ENCODE results near the gene ZGRF1.
"Not testable (repeated sequence)": the region's sequence is repeated elsewhere in the genome, so short reads cannot be mapped to it uniquely, and the experiment has no call there.

The ZGRF1 gene

GRCh38 chr4:112557676-112558411, 78.9 kb downstream of the ZGRF1 start:
- no peak for DNase-seq

DNA sequence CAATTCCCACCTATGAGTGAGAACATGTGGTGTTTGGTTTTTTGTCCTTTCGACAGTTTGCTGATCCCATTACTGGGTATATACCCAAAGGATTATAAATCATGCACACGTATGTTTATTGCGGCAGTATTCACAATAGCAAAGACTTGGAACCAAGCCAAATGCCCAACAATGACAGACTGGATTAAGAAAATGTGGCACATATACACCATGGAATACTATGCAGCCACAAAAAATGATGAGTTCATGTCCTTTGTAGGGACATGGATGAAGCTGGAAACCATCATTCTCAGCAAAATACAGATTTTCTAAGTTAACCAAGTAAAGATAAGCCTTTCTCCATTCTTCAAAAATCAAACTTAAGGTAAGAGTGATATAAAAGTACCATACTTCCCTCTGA, 82.4 kb downstream of the ZGRF1 start:
- not testable (repeated sequence) for DNase-seq

GRCh38 chr4:112552668-112553067, 84.0 kb downstream of the ZGRF1 start:
- no peak for DNase-seq

DNA sequence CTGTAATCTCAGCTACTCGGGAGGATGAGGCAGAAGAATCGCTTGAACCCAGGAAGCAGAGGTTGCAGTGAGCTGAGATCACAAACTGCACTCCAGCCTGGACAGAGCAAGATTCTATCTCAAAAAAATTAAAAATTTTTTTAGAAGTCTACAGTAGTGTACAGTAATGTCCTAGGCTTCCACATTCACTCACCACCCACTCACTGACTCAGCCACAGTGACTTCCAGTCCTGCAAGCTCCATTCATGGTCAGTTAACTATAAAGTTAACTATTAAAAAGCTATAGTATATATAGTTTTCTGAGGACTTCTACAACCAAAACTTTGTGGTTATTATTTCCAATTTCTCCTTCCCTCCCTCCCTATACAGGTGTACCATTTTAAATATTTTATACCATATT, 86.0 kb downstream of the ZGRF1 start:
- no peak for DNase-seq

GRCh38 chr4:112546476-112546875, 90.2 kb downstream of the ZGRF1 start:
- DNase-seq: no peak

DNA sequence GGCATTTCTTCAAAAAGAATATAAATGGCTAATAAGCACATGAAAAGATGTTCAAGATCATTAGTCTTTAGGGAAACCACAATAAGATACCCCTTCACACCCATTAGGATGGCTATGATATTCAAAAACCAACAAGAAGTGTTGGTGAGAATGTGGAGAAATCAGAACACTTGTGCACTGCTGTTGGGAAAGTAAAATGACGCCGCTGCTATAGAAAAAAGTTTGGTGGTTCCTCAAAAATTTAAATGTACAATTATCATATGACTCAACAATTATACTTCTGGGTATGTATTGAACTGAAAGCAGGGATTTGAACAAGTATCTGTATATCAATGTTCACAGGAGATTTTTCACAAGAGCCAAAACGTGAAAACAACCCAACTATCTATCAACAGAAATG, 91.4 kb downstream of the ZGRF1 start:
- no peak for DNase-seq

- DNase-seq: no peak
Observed at GRCh38 chr4:112540695-112541094, 96.0 kb downstream of the ZGRF1 start.

- DNase-seq: no peak
Observed at GRCh38 chr4:112536123-112536522, 100.6 kb downstream of the ZGRF1 start.

- no peak for DNase-seq
Observed at GRCh38 chr4:112532267-112532666, 104.4 kb downstream of the ZGRF1 start.

- DNase-seq: no peak
Observed at GRCh38 chr4:112531146-112531545, 105.6 kb downstream of the ZGRF1 start.

- no peak for DNase-seq
Observed at GRCh38 chr4:112526061-112526460, 110.6 kb downstream of the ZGRF1 start.

GRCh38 chr4:112523764-112524505, 112.8 kb downstream of the ZGRF1 start:
- DNase-seq: peak; percentile 76

DNA sequence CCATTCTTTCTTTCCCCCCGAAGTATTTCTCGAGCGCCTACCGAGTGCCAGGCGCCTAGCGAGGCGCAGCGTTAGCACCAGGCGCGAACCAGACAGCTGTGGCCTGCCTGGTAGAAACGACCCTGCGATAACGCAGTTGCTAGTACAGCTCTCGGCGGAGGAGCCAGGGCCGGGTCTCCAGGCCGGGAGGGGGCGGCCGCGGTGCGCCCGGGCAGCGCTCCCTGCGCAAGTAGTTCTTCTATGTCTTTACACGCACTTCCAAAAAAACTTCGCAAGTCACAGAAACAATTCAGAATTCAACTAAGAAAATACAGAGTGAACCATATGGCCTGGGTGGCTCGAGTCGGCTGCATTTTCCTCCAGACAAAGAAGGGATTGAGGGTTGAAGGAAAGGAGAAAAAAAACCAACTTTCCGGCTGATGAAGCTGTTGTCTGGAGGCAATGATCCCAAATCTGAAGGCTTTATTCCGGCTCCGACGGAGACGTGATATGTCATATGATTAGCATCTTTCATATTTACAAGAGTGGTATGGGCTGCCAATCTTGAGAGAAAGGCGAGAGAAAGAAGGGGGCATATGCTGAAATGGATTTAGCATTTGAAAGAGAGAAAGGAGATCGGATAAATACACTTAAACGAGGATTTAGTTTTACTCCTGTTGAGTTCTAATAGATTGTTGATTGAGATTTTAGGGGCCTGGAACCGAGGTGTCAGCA, 113.5 kb downstream of the ZGRF1 start:
- no peak for DNase-seq

DNA sequence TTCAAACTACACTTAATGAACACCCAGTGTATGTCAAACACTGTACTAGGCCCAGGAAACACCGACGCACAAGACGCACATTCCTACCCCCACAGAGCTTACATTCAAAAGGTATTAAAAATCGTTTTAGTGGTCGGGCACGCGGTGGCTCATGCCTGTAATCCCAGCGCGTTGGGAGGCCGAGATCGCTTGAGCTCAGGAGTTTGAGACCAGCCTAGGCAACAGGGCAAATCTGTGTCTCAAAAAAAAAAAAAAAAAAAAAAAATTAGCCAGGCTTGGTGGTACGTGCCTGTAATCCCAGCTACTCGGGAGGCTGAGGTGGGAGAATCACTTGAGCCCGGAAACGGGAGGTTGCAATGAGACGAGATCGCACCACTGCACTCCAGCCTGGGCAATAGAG, 114.3 kb downstream of the ZGRF1 start:
- not testable (repeated sequence) for DNase-seq

GRCh38 chr4:112521123-112522023, 115.3 kb downstream of the ZGRF1 start:
- DNase-seq: no peak

DNA sequence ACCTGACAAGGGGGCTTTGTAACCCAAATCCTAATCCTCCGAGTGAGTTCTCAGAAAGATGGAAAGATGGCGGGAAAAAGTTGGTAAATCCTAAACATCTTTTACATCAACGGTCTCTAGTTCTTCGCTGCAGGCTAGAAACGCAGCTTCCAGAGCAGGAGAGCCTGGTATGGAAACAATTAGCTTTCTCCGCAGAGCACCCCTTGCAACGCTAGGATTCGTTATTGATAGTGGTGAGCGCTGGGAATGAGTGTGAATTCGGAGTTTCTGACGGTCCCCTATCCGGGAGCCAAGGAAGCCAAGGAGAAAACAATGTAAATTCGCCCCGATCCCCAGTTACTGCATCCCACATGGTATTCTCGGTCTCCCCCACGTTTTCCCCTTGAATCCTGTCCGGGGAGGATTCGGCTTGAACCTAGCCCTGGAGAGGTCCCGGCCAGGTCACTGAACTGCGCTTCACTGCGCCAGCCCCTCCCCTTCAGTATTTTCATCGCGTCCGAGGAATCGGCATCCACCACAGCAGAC, 116.0 kb downstream of the ZGRF1 start:
- no peak for DNase-seq

GRCh38 chr4:112519689-112520597, 116.8 kb downstream of the ZGRF1 start:
- no peak for DNase-seq

DNA sequence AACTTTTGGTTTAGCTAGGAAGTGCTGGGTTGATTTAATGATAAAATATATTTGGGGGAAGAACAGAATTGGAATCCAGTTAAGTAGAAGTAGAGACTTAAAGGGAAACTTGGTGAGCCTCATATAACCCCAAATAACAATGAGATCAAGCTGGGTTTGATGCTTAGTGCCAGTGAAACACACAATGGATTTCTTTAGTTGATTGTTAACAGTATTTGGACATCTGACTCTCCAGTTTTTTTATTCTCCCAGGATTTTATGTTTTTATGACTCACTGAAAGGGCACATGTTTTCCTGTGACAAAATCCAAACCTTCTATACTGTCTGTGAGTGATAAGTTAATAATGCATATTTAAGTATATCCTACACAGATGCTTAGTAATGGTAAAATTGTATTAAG, 118.0 kb downstream of the ZGRF1 start:
- DNase-seq: no peak

DNA sequence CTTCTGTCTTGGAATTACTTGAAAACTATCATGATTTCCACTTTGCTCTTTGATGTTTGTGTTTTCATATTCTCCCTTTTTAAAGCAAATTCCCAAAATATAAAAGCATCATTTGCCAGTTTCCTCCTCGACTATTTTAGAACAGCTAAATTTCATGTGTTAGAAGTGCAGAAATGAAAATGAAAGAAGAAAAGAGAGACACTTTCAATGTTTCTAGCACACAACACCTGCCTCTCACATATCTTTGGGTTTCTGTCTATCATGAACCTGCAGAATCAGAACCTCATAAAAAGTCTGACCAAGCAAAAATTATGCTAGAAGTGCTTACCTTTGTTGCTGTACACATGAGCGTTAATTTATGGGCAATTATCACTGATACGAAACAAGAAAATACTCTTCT, 118.8 kb downstream of the ZGRF1 start:
- DNase-seq: no peak

GRCh38 chr4:112517067-112517634, 119.6 kb downstream of the ZGRF1 start:
- no peak for DNase-seq

DNA sequence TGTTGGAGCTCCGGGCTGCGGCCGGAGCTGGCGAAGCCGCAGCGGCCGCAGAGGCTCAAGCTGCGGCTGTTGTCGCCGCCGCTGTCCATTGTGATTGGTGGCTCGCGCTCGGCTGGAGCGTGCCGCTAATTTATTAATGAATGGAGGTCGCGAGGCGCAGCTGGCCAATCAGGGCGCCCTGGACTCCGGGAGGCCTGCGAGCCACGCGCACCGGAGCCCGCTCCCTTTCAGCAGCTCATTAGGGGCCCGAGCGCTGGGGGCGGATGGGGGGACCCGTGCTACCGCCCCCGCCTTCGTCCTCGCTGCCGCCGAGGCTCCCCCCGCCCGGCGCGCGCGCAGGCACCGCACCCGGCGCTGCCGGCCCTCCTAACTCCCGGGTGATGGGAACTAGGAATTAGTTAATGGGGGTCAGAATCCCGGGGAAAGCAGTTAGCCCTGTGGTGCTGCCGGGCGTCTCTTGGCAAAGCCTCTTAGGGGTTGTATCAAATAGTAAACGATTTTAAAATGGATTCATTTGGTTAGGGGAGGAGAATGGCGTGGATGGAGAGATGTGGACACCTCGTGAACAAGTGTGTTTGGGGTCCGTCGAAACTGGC, 120.1 kb downstream of the ZGRF1 start:
- peak; percentile 19 for DNase-seq

All from NCI-H2171 treated with DMSO at 0.1 percent for 48 hours (cell line).